Measurements from ENCODE around the gene AXIN1.
"Not testable (repeated sequence)": the region's sequence is repeated elsewhere in the genome, so short reads cannot be mapped to it uniquely, and the experiment has no call there.

AXIN1 gene

DNA sequence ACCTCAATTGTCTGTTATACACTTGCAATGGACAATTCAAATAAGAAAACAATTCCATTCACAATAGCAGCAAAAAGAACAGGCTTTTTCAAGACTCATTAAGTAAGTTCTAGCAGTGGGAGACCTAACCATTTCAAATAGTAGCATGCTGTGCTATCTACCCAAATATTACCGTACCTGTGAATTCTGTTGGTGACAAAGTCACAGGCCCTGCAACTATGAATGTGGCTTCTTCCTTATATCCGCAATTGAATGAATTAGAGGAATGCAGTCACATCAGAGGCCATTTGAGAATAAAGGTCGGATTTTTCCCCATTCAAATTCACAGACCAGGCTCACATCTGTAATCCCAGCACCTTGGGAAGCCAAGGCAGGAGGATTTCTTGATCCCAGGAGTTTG lies 43.7 kb upstream of the AXIN1 start:
- Histone ChIP-seq H3K27me3 (replicated peaks; ENCODE audit: control insufficient read depth, insufficient read depth, low read length) (no peaks in the 10 kb centered on the region), H3K9me3 (ENCODE audit: control insufficient read depth, low read length) (no peaks in the 10 kb centered on the region), H3K4me1 (ENCODE audit: control insufficient read depth, insufficient read depth, low read length) (peaks cover 25% of the 10 kb centered on the region), H3K4me3 (ENCODE audit: low read length) (peak overlapping the region; percentile 79), H3K9ac (ENCODE audit: low read length) (peak overlapping the region; percentile 74), H3K36me3 (ENCODE audit: control insufficient read depth, insufficient read depth, low read length, severe bottlenecking) (peaks cover 15% of the 10 kb centered on the region)
- DNase-seq (ENCODE audit: low read depth) = no peak

DNA sequence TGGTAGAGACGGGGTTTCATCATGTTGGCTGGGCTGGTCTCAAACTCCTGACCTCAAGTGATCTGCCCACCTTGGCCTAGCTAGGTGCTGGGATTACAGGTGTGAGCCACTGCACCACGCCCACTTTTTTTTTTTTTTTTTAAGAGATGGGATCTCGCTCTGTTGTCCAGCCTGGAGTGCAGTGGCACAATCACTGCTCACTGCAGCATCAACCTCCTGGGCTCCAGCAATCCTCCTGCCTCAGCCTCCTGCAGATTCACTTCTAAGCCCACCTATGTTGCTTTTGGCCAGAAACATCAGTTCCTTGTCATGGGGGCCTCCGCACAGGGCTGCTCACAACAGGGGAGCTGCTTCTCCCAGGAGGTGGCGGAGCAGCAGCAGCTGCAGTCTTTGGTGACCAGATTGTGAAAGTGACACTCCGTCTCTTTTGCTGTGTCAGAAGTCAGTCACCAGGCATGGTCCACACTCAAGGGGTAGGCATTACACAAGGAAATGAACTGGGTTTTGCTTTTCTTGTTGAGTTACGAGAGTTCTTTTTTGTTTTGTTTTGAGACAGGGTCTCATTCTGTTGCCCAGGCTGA lies 40.0 kb upstream of the AXIN1 start:
- H3K4me1 ChIP-seq (ENCODE audit: control insufficient read depth, insufficient read depth, low read length) = peaks cover 22% of the 10 kb centered on the region
- DNase-seq (ENCODE audit: low read depth) = no peak
- H3K9ac ChIP-seq (ENCODE audit: low read length) = no peak overlapping the region
- no peaks in the 10 kb centered on the region for H3K36me3 ChIP-seq (ENCODE audit: control insufficient read depth, insufficient read depth, low read length, severe bottlenecking)
- H3K9me3 ChIP-seq (ENCODE audit: control insufficient read depth, low read length) = no peaks in the 10 kb centered on the region
- H3K27me3 ChIP-seq (replicated peaks; ENCODE audit: control insufficient read depth, insufficient read depth, low read length) = no peaks in the 10 kb centered on the region
- H3K4me3 ChIP-seq (ENCODE audit: low read length) = no peak overlapping the region

DNA sequence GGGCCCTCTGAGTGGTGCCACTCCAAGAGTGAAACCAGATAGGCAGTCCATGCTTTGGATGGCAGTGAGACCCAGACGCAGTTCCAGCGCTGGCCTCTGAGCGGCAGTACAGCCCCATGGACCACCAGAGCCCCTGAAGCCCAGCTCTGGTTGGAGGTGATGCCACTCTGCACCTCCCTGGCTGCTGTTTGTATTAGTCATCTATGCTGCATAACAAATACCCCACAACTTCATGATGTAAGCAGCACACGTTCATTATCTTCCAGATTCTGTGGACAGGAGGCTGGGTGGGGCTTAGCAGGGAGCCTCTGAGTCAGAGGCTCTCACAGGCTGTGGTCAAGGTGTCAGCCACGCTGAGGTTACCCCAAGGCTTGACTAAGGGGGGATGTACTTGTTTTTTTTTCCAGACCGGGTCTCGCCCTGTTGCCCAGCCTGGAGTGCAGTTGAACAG lies 39.4 kb upstream of the AXIN1 start:
- Histone ChIP-seq H3K4me1 (ENCODE audit: control insufficient read depth, insufficient read depth, low read length) (peaks cover 23% of the 10 kb centered on the region), H3K4me3 (ENCODE audit: low read length) (no peak overlapping the region), H3K27me3 (replicated peaks; ENCODE audit: control insufficient read depth, insufficient read depth, low read length) (no peaks in the 10 kb centered on the region), H3K36me3 (ENCODE audit: control insufficient read depth, insufficient read depth, low read length, severe bottlenecking) (no peaks in the 10 kb centered on the region), H3K9me3 (ENCODE audit: control insufficient read depth, low read length) (no peaks in the 10 kb centered on the region), H3K9ac (ENCODE audit: low read length) (no peak overlapping the region)
- DNase-seq (ENCODE audit: low read depth) = peak; percentile 53

DNA sequence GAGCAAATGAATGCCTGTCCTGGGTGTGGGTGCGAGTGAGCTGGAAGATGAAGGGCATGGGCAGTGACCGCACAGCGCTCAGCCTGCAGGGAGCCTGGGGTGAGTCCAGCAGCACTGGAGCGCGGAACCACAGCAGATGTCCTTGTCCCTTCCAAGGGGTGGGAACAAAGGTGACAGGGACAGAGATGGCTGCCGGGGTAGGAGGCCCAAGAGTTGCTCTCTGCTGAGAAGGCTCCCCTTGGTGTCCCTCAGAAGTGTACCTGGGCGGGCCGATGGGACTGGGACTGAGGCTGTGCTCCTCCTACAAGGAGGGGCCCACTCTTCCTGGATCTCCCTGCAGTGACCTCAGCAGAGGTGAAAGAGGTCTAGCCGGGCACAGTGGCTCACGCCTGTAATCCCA lies 36.8 kb upstream of the AXIN1 start:
- Histone ChIP-seq H3K9ac (ENCODE audit: low read length) (no peak overlapping the region), H3K9me3 (ENCODE audit: control insufficient read depth, low read length) (no peaks in the 10 kb centered on the region), H3K4me3 (ENCODE audit: low read length) (no peak overlapping the region), H3K36me3 (ENCODE audit: control insufficient read depth, insufficient read depth, low read length, severe bottlenecking) (no peaks in the 10 kb centered on the region), H3K27me3 (replicated peaks; ENCODE audit: control insufficient read depth, insufficient read depth, low read length) (no peaks in the 10 kb centered on the region), H3K4me1 (ENCODE audit: control insufficient read depth, insufficient read depth, low read length) (peaks cover 15% of the 10 kb centered on the region)
- no peak for DNase-seq (ENCODE audit: low read depth)

DNA sequence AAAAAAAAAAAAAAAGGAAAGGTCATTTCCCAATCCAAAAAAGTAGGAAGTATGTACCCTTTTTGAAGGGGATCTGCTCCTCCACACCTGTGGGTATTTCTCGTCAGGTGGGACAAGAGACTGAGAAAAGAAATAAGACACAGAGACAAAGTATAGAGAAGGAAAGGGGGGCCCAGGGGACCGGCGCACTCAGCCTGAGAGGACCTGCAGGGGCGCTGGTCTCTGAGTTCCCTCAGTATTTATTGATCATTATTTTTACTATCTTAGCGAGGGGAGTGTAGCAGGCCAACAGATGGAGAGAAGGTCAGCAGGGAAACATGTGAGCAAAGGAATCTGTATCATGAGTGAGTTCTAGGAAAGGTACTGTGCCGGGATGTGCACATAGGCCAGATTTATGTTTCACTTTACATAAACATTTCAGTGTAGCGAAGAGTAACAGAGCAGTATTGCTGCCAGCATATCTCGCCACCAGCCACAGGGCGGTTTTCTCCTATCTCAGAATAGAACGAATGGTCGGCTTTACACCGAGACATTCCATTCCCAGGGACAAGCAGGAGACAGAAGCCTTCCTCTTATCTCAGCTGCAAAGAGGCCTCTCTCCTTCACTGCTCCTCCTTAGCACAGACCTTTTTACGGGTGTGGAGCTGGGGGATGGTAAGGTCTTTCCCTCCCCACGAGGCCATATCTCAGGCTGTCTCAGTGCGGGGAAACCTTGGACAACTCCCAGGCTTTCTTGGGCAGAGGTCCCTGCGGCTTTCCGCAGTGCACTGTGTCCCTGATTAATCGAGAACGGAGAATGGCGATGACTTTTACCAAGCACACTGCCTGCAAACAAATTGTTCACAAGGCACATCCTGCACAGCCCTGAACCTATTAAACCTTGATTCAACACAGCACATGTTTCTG lies 35.5 kb upstream of the AXIN1 start:
- not testable (repeated sequence) for H3K27me3 ChIP-seq (replicated peaks; ENCODE audit: control insufficient read depth, insufficient read depth, low read length); DNase-seq (ENCODE audit: low read depth); H3K36me3 ChIP-seq (ENCODE audit: control insufficient read depth, insufficient read depth, low read length, severe bottlenecking); H3K9me3 ChIP-seq (ENCODE audit: control insufficient read depth, low read length)
- Histone ChIP-seq H3K4me1 (ENCODE audit: control insufficient read depth, insufficient read depth, low read length) (peaks cover 15% of the 10 kb centered on the region), H3K9ac (ENCODE audit: low read length) (peak overlapping the region; percentile 63), H3K4me3 (ENCODE audit: low read length) (peak overlapping the region; percentile 52)

DNA sequence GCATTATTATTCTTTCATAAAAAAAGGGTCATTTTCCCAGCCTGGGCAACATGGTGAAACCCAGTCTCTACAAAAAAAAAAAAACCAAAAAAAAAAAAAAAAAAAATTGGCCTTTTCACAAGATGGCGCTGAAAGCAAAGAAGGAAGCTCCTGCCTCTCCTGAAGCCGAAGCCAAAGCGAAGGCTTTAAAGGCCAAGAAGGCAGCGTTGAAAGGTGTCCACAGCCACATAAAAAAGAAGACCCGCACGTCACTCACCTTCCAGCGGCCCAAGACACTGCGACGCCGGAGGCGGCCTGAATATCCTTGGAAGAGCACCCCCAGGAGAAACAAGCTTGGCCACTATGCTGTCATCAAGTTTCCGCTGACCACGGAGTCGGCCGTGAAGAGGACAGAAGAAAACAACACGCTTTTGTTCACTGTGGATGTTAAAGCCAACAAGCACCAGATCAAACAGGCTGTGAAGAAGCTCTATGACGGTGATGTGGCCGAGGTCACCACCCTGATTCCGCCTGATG lies 34.2 kb upstream of the AXIN1 start:
- Histone ChIP-seq H3K4me3 (ENCODE audit: low read length) (no peak overlapping the region), H3K9ac (ENCODE audit: low read length) (no peak overlapping the region), H3K36me3 (ENCODE audit: control insufficient read depth, insufficient read depth, low read length, severe bottlenecking) (no peaks in the 10 kb centered on the region), H3K4me1 (ENCODE audit: control insufficient read depth, insufficient read depth, low read length) (peaks cover 17% of the 10 kb centered on the region), H3K9me3 (ENCODE audit: control insufficient read depth, low read length) (no peaks in the 10 kb centered on the region), H3K27me3 (replicated peaks; ENCODE audit: control insufficient read depth, insufficient read depth, low read length) (no peaks in the 10 kb centered on the region)
- DNase-seq (ENCODE audit: low read depth) = peak; percentile 16

DNA sequence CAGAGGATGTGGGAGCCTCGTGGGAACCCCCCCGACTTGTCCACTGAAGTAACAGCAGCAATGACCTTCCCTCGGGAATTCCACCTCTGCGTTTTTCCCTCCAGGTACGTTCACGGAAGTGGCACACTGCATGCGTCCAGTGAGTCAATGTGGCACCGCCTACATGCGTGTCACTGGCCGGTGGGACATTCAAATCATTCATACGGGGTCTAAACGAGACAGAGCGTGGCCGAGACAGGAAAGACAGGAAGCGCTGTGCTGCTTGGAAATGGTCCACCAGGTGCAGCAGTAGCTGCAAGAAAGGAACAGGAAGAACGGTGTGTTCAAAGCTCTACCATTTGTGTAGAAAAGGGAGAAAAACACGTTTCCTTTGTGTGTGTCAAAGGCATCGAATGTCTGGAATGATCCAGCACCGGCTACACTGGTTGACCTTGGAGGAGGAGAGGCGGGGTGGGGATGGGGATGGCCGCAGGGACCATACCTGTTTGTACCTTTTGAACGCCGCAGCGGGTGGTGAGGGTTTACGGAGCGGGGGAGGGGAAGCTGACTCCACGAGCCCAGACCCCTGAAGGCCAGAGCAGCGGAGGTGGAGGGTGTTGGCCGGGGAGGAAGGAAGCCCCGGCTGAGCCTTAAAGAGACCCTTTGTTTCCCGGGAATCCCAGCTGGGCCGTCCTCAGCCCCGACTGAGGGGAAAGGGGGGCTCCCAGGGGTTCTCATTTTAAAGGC lies 31.0 kb upstream of the AXIN1 start:
- Histone ChIP-seq H3K36me3 (ENCODE audit: control insufficient read depth, insufficient read depth, low read length, severe bottlenecking) (no peaks in the 10 kb centered on the region), H3K4me3 (ENCODE audit: low read length) (no peak overlapping the region), H3K27me3 (replicated peaks; ENCODE audit: control insufficient read depth, insufficient read depth, low read length) (no peaks in the 10 kb centered on the region), H3K9ac (ENCODE audit: low read length) (peak overlapping the region; percentile 87), H3K9me3 (ENCODE audit: control insufficient read depth, low read length) (no peaks in the 10 kb centered on the region), H3K4me1 (ENCODE audit: control insufficient read depth, insufficient read depth, low read length) (peaks cover 14% of the 10 kb centered on the region)
- DNase-seq (ENCODE audit: low read depth) = no peak

DNA sequence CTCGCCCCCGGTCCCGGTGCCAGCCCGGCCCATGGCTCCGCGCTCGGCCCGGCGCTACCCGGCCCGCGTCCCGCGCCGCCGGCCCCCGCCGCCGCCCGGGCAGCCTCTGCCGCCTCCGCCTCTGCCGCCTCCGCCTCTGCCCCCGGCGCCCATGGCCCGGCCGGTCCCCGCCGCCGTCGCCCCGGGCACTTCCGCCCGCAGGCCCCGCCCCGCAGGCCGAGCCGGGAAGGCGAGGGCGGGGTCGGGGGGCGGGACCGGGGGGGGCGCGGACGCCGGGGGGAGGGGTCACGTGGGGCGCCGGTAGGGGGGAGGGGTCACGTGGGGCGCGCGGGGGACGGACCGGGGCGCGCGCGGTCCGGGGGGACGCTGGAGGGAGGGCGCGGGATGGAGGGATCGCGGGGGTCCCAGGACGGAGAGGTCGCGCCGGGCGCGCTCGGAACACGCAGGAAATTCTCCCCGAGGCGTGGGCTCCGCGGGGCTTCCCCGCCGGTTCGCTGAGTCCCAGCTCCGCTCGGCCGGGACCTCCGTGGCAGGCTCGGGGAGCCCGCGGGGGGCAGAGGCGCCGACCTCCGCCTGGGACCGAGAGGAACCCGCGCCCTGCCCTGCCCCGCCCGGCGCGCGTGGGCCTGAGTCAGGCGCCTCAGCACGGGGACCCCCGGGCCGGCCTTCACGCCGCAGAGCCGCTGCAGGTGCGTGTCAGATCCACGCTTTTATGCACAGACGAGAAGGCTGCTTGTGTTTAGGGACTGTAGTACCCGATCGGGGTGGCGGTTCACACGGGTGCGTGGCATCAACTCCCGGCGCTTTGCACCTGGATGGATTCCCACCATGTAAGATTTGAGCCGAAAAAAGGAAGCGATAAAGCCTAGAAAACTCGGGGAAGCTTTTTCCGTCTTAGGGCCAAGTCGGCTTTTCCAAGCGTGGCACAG lies 29.5 kb upstream of the AXIN1 start, which contains the start of gene PGAP6:
Gene PGAP6, minus strand, starts transcription at position 190 of the 929 bp plus-strand sequence. Its CDS starts 157 bp downstream, at position 33.
- DNase-seq (ENCODE audit: low read depth) = peak; percentile 88
- H3K9ac ChIP-seq (ENCODE audit: low read length) = peak within 1 kb of the TSS; percentile 87
- no peaks in the 10 kb centered on the region for H3K27me3 ChIP-seq (replicated peaks; ENCODE audit: control insufficient read depth, insufficient read depth, low read length)
- H3K4me1 ChIP-seq (ENCODE audit: control insufficient read depth, insufficient read depth, low read length) = peaks cover 3% of the 10 kb centered on the region
- peak within 1 kb of the TSS; percentile 91 for H3K4me3 ChIP-seq (ENCODE audit: low read length)
- H3K36me3 ChIP-seq (ENCODE audit: control insufficient read depth, insufficient read depth, low read length, severe bottlenecking) = no peaks in the 10 kb centered on the region
- no peaks in the 10 kb centered on the region for H3K9me3 ChIP-seq (ENCODE audit: control insufficient read depth, low read length)

DNA sequence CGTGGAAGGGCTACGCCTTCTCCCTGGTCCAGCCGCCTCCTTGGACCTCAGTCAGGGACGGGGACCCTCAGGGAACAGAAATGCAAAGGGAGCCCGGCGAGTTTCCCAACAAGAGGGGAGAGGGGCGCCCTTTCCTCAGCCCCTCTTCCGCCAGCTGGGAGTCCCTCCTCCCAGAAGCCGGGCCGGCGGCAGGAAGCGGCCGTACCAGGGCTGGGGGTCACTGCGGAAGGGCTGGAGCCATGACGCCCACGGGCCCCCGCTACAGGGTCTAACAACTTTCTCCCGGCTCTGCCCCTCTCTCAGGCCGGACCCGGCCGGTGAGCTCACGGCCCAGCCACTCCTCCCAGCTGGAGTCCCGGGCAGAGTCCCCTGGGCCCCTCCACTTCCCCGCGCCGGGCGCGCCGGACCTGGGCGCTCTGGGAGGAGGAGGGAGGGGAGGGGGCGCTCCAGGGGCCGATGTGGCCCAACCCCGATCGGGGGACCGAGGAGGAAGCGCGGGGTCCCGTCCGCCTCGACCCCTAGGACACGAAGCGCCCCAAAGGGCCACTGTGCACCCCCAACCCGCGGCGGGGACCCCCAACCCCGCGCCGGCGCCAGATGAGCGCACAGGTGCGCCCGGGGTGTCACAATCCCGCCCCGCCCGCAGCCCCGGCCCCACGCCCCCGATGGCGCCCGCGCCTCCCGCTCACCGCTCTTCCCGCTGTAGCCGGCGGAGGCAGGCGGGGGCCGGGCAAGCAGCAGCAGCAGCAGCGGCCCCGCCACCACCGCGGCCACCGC lies 28.7 kb upstream of the AXIN1 start:
- Histone ChIP-seq H3K9me3 (ENCODE audit: control insufficient read depth, low read length) (no peaks in the 10 kb centered on the region), H3K4me3 (ENCODE audit: low read length) (peak overlapping the region; percentile 83), H3K9ac (ENCODE audit: low read length) (peak overlapping the region; percentile 87), H3K36me3 (ENCODE audit: control insufficient read depth, insufficient read depth, low read length, severe bottlenecking) (peaks cover 5% of the 10 kb centered on the region), H3K4me1 (ENCODE audit: control insufficient read depth, insufficient read depth, low read length) (peaks cover 3% of the 10 kb centered on the region), H3K27me3 (replicated peaks; ENCODE audit: control insufficient read depth, insufficient read depth, low read length) (no peaks in the 10 kb centered on the region)
- peak; percentile 69 for DNase-seq (ENCODE audit: low read depth)

DNA sequence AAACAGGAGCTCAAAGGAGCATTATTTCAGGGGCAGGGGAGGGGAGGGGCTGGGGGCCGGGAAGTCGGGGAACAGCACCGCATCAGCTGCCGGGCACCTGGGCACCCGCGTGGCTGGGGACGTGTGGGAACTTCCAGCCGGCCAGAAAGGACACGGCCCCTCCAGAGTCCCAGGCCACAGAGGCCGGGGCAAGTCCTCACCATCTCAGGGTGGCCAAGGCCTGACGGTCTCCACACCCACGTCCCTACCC lies 28.2 kb upstream of the AXIN1 start:
- peaks cover 10% of the 10 kb centered on the region for H3K36me3 ChIP-seq (ENCODE audit: control insufficient read depth, insufficient read depth, low read length, severe bottlenecking)
- H3K9ac ChIP-seq (ENCODE audit: low read length) = peak overlapping the region; percentile 87
- no peak for DNase-seq (ENCODE audit: low read depth)
- H3K4me3 ChIP-seq (ENCODE audit: low read length) = peak overlapping the region; percentile 83
- no peaks in the 10 kb centered on the region for H3K9me3 ChIP-seq (ENCODE audit: control insufficient read depth, low read length)
- peaks cover 3% of the 10 kb centered on the region for H3K4me1 ChIP-seq (ENCODE audit: control insufficient read depth, insufficient read depth, low read length)
- H3K27me3 ChIP-seq (replicated peaks; ENCODE audit: control insufficient read depth, insufficient read depth, low read length) = no peaks in the 10 kb centered on the region
